HT-29 (cell line): Measurements from ENCODE around the gene UGT2A2. TPM values are rescaled to one million over a fixed set of nuclear protein-coding genes. Genes with fewer than 3 reads are reported as not detected.

Source experiments
- DNase-seq: peaks from one replicate; pipeline ENCODE4 v3.0.0-alpha.2; 2015; ENCODE audit warnings: low spot score
- small RNA-seq: library from RNA; depleted of rRNA; stranded (forward); fragments of <200 nt; gene quantifications from one replicate; pipeline ENCODE3, GENCODE V24; 2014
- total RNA-seq: library from RNA; depleted of rRNA; stranded (reverse); fragments of >200 nt; shearing (Covaris generic); gene quantifications from 2 replicates; pipeline ENCODE4 v1.2.3, GENCODE V29; 2014; rRNA removed

The UGT2A2 gene
- total RNA-seq, 1 experiment from 2014 or later = not detected

DNA sequence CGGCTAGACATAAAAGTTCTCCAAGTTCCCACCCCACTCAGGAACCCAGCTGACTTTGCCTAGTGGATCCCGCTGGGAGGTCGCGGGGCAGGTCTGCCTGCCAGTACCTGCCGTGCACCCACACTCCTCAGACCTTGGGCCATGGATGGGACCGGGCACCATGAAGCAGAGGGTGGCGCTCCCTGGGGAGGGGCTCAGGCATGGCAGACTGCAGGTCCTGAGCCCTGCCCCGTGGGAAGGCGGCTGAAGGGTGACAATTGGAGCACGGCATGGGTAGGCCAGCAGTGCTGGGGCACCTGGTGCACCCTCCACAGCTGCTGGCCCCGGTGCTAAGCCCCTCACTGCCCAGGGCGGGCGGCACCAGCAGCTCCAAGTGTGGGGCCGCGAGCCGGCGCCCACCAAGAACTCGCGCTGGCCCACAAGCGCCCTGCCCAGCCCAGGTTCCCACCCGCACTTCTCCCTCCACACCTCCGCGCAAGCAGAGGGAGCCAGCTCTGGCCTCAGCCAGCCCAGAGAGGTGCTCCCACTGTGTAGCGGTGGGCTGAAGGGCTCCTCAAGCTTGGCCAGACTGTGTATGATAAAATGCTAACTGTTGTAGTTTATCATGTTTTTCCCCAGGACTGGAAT is 63.1 kb downstream of the UGT2A2 start:
- DNase-seq = no peak

DNA sequence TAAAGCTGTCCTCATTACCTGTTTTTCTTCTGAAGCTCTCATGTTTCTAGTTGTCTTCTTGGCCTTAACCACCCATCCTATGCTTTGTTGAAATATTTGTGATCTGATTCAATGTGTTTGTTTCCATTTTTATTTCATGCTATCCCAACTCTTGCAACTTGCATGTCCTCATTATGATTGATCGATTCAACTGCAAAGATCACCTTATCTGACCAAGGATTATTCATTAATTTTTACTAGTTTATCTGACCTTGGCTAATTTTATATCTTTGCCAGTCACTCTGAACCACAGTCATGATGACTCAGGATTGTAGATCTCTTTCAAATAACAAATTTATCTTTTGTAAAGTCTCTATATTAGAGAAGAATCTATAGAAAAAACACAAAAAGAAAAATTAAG is 70.7 kb downstream of the UGT2A2 start:
- no peak for DNase-seq

DNA sequence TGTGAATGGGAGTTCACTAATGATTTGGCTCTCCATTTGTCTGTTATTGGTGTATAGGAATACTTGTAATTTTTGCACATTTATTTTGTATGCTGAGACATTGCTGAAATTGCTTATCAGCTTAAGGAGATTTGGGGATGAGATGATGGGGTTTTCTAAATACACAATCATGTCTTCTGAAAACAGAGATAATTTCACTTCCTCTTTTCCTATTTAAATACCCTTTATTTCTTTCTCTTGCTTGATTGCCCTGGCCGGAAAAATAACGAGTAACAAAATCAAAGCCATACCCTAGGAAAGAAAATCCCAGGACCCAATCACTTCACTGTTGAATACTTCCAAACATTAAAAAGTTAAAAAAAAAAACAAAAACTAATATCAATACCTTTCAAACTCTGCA is 76.0 kb downstream of the UGT2A2 start:
- no peak for DNase-seq

DNA sequence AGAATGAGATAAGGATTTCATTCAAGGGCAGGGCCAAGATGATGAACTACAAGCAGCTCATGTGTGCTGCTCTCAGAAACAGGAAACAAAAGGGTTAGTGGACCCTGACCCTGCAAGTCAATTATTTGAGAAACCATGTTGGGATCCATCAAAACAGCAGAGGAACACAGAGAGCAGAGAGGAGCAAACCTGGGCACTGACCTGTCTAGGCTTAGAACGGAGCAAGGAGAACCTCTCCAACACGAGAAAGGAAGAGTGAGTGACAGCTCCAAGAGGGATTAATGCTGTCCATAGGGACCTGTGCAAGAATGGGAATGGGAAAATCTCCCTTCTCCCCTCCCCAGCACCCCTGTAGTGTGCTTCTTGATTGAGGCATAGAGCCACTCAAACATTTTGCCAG is 89.8 kb downstream of the UGT2A2 start:
- no peak for DNase-seq

DNA sequence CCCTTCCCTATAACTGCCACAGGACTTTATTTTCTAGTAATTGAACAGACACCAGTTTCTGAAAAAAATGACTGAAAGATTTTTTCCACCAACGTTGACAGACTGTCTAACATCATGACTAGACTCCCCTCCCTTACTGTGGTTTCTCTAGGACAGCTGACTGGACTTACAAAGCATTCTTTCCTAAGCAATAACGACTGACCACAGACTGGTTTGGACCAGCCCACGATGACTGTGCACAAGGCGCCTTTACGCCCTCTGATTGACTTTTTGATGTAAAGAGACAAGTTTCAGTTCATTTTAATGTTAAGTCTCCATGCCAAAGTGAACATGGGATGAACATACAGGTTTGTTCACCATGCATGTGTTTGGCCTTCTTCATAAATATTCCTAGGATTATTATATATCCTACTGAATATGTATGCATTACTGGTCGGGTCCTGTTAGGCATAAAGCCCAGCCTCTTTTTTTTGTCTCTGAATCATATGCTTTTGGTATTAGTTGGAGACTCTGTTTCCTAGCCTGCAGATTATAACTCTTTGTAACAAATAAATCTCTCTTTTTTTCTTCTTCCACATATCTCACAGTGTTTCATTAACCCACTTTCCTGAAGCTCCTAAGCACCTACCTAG is 93.2 kb downstream of the UGT2A2 start:
- DNase-seq = no peak

Small RNA genes within 50 kb of the gene (small RNA-seq; reads per million reads assigned to genes)
- gene UGT2A2 = not detected

Other genes starting within 250 kb of the UGT2A2 start
- 0.21 and 0.81 TPM in 2 replicates for gene UGT2B4, start 143.7 kb downstream of the UGT2A2 start, total RNA-seq
- gene UGT2A1, start 13.6 kb upstream of the UGT2A2 start, total RNA-seq = not detected in 2 replicates
- not detected in 2 replicates for gene SULT1B1, start 121.0 kb upstream of the UGT2A2 start, total RNA-seq
- not detected in 2 replicates for gene SULT1E1, start 220.5 kb upstream of the UGT2A2 start, total RNA-seq